ENCODE measurements around the gene MRPL12.

Gene MRPL12

GRCh38 chr17:81711814-81712467 is 8.8 kb downstream of the MRPL12 start, which contains the start of gene SLC25A10:
Gene SLC25A10 (plus strand): TSS chr17:81712284. CDS start chr17:81712427, 143 bp downstream.
- TF ChIP-seq CTCF (IDR thresholded peaks at IDR 0.05; ENCODE audit: extremely low read depth, missing control alignments) = no peak
- DNase-seq (ENCODE audit: low spot score) = peak; percentile 98

- peak; percentile 77 for DNase-seq (ENCODE audit: low spot score)
- TF ChIP-seq CTCF (IDR thresholded peaks at IDR 0.05; ENCODE audit: extremely low read depth, missing control alignments) = peak; percentile 6
Measured at GRCh38 chr17:81712468-81713003, 9.4 kb downstream of the MRPL12 start.

GRCh38 chr17:81713004-81713555 is 9.9 kb downstream of the MRPL12 start:
- DNase-seq (ENCODE audit: low spot score) = no peak
- no peak for TF ChIP-seq CTCF (IDR thresholded peaks at IDR 0.05; ENCODE audit: extremely low read depth, missing control alignments)

GRCh38 chr17:81713556-81714411 is 10.6 kb downstream of the MRPL12 start:
- TF ChIP-seq CTCF (IDR thresholded peaks at IDR 0.05; ENCODE audit: extremely low read depth, missing control alignments) = no peak
- DNase-seq (ENCODE audit: low spot score) = no peak

GRCh38 chr17:81714412-81715106 is 11.4 kb downstream of the MRPL12 start:
- DNase-seq (ENCODE audit: low spot score) = no peak
- no peak for TF ChIP-seq CTCF (IDR thresholded peaks at IDR 0.05; ENCODE audit: extremely low read depth, missing control alignments)

- DNase-seq (ENCODE audit: low spot score) = no peak
- TF ChIP-seq CTCF (IDR thresholded peaks at IDR 0.05; ENCODE audit: extremely low read depth, missing control alignments) = no peak
Measured at GRCh38 chr17:81715107-81715871, 12.1 kb downstream of the MRPL12 start.

Data from GM20000 (cell line).